Heart left ventricle (tissue), 13 donors: Measurements from ENCODE around the gene PLOD2.

Source experiments
- POLR2A ChIP-seq, 2 donors: fragments of 450-650 bp; IDR thresholded peaks; one replicate each; pipeline ENCODE4 v1.6.1; 2017; ENCODE audit warnings: antibody characterized with exemption in 2 of 2, mild to moderate bottlenecking in 2 of 2, moderate library complexity in 2 of 2
- TF ChIP-seq, protein P1 (sequence below), 12 donors: fragments of 200-600 bp; sonication (generic) in 4 of 12; IDR thresholded peaks; one replicate each; pipeline versions ENCODE4 v1.5.0 to v1.8.0; 2018 to 2022; ENCODE audit warnings: antibody characterized with exemption in 12 of 12, mild to moderate bottlenecking in 5 of 12
- donor health status: ischemic (EF 13 %, LVEDD 7.1; RV severe dilation, severe dysfunction).
- donor health status: DM: no; HTN: yes; CAD: no.
- donor health status: DM: no; HTN: no; CAD: no.
- donor health status: ischemic (EF 25% LVEDD 6.9; RV normal size, moderate dysfunction).
- donor health status: ischemic (EF 25% LVEDD 5.7; RV mildly dilated, moderate dysfunction).
- donor health status: ischemic (EF 35%, LVEDD 5.7; RV mildly dilated, moderate dysfunction).
- donor health status: nonischemic (EF 11% LVEDD 7.7; RV severe dilation, severe dysfunction).
- donor health status: DM: yes; HTN: yes; CAD: no.
- donor health status: PGD.
- donor health status: ischemic (EF 29% LVEDD 5.4; RV normal size, mild dysfunction).
- donor health status: nonischemic (EF 23%, LVEDD 6.1; RV moderate dilation, normal function).

DNA sequence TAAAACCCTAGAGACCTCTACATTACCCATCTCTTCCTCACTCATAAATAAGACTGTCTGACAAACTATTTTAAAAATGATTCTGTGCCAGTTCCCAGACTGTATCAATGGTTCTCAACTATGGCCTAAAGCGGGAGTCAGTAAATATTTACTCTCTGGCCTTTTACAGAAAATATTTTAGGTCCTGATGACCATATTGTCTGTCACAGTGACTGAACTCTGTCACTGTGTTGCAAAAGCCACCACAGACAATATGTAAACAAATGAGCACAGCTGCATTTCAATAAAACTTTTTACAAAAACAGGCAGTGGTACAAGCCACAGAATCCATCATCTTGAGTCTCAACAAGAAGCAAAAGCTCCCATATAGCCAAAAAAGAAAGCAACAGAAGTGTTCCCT lies 45.4 kb downstream of the PLOD2 start:
- TF ChIP-seq, protein P1, sequence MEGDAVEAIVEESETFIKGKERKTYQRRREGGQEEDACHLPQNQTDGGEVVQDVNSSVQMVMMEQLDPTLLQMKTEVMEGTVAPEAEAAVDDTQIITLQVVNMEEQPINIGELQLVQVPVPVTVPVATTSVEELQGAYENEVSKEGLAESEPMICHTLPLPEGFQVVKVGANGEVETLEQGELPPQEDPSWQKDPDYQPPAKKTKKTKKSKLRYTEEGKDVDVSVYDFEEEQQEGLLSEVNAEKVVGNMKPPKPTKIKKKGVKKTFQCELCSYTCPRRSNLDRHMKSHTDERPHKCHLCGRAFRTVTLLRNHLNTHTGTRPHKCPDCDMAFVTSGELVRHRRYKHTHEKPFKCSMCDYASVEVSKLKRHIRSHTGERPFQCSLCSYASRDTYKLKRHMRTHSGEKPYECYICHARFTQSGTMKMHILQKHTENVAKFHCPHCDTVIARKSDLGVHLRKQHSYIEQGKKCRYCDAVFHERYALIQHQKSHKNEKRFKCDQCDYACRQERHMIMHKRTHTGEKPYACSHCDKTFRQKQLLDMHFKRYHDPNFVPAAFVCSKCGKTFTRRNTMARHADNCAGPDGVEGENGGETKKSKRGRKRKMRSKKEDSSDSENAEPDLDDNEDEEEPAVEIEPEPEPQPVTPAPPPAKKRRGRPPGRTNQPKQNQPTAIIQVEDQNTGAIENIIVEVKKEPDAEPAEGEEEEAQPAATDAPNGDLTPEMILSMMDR (IDR thresholded peaks at IDR 0.05), result no peak
- no peak for TF ChIP-seq POLR2A (IDR thresholded peaks at IDR 0.05)
